NK-92 treated with Interleukin-12 subunit alpha and Interleukin-12 subunit beta, amount 100 ng/mL, for 24 hours (cell line): Measurements from ENCODE around the gene LBHD2.

Experiments
- DNase-seq: peaks from one replicate; lab custom pipeline; 2025; lab: John Stamatoyannopoulos, UW

The LBHD2 gene

GRCh38 chr14:103091041-103091882 is 7.3 kb downstream of the LBHD2 start:
- DNase-seq = no peak

GRCh38 chr14:103091883-103092222 is 7.8 kb downstream of the LBHD2 start:
- DNase-seq = no peak

DNA sequence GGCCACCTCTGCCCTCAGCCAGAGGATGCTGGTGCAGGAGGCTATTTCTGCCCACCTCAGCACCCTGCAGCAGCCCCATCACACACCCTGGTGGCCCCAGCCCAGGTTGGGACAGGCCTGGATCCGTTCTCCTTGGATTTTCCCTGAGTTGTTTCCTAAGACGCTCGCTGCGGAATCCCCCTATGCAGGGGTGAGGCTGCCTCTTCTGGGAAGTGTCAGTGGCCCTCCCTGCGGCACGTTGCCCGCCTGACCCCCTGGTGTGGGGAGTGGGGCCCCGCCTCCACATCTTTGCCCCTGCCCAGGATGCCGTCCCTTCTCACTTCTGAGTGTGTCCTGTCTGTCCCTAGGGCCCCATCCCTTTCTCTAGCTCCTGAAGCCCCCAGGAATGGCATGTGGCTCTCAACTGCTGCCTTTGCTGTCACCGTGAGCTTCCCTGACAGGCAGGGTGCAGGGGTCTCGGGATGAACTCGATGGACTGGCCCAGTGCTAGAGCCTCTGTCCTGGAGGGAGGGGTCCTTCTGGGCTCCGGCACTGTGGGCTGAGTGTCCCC is 9.9 kb downstream of the LBHD2 start:
- no peak for DNase-seq

- DNase-seq = no peak
Observed at GRCh38 chr14:103094406-103095209, 10.6 kb downstream of the LBHD2 start, which contains the start of gene EXOC3L4. Gene EXOC3L4 (plus strand): TSS chr14:103094725. CDS start chr14:103100220, 5,495 bp downstream.

DNA sequence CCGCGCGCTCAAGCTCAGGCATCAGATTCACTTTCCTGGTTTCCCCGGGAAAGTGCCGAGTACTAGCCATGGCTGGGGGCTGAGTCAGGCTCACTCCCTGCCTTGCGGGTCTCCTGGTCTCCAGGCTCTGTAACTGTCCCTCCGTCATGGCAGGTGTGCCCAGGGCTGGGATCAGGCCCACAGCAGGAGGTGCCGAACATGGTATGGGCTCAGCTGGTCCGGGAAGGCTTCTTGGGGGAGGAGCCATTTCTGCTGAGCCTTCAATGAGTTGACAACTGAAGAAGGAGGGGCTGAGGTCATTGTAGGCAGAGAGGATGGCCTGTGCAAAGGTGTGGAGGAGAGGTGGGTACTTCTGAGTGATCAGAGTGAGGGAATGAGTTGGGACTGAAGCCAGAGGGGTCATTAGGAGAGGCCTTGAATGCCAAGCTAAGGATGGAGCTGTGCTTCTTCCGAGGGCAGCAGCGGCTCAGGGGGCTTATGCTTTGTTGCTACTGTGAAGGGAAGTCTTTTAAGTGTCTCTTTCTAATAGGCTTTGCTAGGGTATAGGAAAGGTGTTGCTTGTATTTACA is 11.3 kb downstream of the LBHD2 start:
- DNase-seq = no peak

DNA sequence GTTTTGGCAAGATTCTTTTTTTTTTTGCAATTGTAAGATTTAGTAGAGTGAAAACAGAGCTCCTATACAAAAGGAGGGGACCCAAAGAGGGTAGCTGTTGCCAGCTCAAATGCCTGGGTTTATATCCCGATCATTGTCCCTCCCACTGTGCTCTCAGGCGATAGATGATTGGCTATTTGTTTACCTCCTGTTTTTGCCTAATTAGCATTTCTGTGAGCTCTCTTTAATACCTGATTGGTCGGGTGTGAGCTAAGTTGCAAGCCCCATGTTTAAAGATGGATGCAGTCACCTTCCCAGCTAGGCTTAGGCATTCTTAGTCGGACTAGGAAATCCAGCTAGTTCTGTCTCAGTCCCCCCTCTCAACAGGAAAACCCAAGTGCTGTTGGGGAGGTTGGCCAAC is 12.4 kb downstream of the LBHD2 start:
- no peak for DNase-seq

GRCh38 chr14:103097244-103097993 is 13.4 kb downstream of the LBHD2 start:
- no peak for DNase-seq

- no peak for DNase-seq
Observed at GRCh38 chr14:103097994-103098957, 14.3 kb downstream of the LBHD2 start.

DNA sequence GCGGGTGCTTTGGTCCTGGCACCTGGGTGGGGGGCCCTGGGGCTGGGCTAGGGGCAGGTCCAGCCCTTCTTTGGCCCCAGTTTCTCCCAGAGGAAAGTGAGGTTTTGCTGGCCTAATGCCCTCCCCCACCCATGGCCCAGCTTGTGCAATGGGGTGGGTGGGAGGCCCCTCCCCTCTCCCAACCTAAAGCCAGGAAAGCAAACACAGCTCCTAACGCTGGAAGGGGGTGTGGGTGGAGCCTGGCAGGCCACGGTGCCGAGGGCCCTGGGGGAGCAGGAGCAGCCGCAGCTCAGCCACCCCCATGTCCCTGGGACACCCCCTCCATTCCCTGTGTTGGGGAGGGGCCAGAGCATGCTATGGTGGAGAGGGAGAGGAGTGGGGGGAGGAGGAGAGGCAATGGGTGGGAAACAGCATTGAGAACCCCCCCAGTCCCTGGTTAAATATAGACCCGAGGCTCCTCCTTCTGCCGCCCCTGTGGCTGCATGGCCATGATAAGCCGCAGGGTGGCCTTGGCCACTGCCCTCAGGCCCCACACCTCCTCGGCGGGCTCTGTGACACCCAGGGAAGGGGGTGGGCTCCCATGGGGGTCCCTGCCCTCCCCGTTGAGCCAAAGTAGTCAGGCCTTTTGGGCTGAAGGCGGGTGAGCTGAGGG is 15.2 kb downstream of the LBHD2 start:
- DNase-seq = no peak

DNA sequence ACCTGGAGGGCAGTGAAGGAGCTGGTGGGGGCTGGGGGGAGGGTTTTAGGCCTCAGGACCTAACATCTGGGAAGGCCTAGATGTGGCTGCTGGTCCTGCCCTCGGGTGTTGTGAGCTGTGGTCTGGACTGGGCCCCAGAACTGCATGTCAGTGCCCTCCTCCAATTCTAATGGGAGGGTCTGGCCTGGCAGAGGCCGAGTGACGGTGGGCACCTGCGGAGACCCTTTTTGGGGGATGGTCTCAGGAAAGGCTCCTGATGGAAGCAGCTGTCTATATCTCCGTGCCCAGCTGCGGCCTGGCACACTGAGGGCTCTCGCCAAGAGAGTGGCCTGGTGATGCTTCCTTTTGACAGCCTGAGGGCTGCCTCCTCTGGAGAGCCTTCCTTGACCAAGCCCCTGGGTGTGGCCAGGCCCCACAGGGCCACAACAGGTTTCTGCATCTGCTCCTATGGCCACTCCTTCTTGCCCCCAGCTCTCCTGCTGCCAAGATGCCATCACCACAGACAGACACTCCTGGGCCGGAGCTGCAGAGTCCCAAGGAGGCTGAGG is 15.8 kb downstream of the LBHD2 start:
- DNase-seq = no peak

- no peak for DNase-seq
Observed at GRCh38 chr14:103100281-103101121, 16.5 kb downstream of the LBHD2 start.

- DNase-seq = no peak
Observed at GRCh38 chr14:103101257-103101962, 17.4 kb downstream of the LBHD2 start.

DNA sequence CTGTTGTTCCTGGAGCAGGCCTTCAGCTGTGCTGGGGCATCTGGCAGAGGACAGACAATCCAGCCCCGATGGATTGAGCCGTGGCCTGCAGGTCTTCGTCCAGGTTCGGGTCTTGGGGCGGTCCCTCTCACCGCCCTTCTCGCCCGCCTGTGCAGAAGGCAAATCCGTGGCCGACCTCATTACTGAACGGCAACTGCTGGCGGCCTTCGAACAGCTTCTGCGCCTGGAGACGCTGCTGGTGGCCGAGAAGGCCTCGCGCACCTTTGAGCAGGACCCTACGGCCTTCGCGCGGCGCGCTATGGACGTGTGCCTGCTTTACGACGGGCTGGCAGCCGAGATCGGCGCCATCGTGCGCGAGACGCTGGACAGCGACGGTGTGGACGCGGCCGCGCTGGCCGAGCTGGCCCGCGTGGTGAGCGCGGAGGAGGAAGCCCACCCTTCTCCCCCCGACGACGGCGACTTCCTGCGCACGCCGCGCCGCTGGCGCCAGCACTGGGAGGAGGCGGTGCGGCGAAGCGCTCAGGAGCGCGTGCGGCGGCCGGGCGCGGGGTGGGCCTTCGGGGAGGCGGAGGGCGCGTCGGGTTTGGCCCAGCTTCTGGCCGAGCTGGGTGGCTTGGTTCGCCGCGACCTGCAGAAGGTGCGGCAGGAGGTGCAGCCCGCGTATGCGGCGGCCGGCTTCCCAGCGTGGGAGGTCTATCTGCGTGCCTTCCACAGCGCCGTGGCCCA is 18.1 kb downstream of the LBHD2 start:
- DNase-seq = no peak

GRCh38 chr14:103102689-103103260 is 18.8 kb downstream of the LBHD2 start:
- DNase-seq = no peak

DNA sequence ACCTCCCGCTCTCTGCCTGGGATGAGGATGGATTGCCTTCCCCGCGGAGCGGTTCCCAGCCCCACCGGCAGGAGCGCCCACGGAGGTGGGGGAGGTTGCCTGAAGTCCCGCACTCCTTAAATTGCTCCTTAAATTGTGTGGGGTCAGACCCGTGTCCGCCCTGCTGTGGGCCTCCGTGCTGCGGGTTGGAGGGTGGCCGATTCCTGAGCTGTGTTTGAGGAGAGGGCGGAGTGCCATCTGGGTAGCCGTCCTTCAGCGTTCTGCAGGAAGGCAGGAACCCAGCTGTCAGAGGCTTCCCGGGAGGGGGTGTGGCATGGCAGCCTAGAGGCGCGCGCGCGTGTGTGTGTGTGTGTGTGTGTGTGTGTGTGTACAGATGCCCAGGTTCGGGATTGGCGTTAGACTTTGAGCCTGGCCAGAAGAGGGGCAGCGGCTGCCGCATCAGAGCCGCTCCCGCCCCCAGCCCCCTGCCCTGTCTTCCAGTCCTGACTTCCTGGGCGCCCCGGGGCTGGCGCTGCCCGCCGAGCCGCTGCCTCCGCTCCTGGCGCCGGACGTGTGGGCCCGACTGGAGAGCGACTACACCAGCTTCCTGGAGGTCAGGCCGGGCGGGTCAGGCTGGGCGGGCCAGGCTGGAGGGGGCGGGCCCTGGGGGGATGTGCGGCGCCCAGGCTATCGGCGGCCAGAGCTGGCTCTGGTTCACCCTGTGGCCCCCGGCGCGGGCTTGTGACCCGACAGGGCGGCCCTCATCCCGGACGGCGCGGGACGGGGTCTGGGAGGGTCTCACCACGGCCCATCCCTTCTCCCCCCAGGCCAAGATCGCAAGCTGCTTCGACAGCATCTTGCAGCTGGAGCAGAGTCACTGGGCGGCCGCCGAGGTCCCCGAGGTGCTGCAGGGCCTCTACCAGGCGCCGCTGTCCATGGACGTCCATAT is 19.7 kb downstream of the LBHD2 start:
- no peak for DNase-seq

DNA sequence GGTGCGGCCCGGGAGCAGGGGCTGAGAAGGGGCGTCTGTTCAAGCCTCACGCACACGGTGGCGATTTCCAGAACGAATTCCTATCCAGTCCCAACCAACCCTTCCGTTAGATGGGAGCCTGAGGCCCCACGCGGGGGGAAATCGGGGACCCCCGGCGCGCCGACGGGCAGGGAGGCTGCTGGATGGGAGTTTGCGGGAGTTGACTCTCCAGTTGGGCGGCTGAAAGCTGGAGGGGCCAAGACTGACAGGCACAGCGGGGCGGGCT is 20.3 kb downstream of the LBHD2 start:
- no peak for DNase-seq
